DND-41 (cell line): ENCODE measurements around the gene ATXN1.

Experiments
- CTCF ChIP-seq: IDR thresholded peaks from 2 replicates; pipeline ENCODE4 v1.5.1; 2012; ENCODE audit warnings: borderline replicate concordance, low read length, moderate library complexity, mild to moderate bottlenecking; ENCODE audit not compliant: poor library complexity, severe bottlenecking; ENCODE audit errors: extremely low read depth
- EZH2 ChIP-seq: IDR thresholded peaks from 3 replicates; pipeline ENCODE4 v1.6.1; 2012; ENCODE audit warnings: borderline replicate concordance, low read depth, mild to moderate bottlenecking, moderate library complexity, low read length, inconsistent platforms; ENCODE audit not compliant: severe bottlenecking

DNA sequence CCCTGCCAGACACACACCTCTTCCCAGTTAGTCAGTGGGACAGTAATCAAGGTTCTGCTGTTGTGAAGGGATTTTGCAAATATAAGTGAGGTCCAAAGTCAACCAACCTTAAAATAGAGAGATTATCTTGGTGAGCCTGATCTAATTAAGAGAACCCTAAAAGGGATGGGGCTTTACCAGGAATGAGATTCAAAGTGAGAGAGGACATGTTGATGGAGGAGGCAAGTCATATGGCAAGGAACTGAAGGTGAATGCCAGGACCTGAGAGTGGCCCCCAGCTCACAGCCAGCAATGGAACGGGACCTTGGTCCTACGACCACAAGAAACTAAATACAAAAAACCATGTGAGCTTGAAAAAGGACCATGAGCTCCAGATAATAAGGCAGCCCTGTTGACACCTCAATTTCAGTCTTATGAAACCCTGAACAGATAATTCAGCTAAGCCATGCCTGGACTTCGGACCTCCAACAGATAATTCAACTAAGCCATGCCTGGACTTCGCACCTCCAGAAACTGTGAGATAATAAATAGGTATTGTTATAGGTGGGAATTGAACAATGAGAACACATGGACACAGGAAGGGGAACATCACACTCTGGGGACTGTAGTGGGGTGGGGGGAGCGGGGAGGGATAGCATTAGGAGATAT lies 269.5 kb downstream of the ATXN1 start:
- TF ChIP-seq CTCF = no peak
- no peak for TF ChIP-seq EZH2
